ENCODE measurements around the gene CELA1.

DNA sequence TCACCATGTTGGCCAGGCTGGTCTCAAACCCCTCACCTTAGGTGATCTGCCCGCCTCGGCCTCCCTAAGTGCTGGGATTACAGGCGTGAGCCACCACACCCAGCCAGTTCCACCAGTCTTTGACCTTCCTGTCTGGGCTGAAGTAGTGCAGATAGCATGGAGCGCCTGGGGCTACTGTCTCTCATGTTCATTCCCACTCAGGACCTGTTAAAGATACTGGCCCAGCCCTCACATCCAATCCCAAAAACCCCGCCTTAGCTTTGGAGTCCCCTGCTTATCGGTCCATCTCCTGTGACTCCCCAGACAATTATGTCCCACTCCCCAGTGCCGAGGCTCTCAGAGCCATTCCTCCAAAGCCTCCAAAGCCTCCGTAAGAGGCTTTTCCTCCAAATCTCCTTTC is 12.0 kb upstream of the CELA1 start:
- TF ChIP-seq POLR2AphosphoS5 (IDR thresholded peaks at IDR 0.05) (no peak), POLR2A (IDR thresholded peaks at IDR 0.05) (no peak), EP300 (IDR thresholded peaks at IDR 0.05; ENCODE audit: low read depth) (no peak)
- TF ChIP-seq, protein P1, sequence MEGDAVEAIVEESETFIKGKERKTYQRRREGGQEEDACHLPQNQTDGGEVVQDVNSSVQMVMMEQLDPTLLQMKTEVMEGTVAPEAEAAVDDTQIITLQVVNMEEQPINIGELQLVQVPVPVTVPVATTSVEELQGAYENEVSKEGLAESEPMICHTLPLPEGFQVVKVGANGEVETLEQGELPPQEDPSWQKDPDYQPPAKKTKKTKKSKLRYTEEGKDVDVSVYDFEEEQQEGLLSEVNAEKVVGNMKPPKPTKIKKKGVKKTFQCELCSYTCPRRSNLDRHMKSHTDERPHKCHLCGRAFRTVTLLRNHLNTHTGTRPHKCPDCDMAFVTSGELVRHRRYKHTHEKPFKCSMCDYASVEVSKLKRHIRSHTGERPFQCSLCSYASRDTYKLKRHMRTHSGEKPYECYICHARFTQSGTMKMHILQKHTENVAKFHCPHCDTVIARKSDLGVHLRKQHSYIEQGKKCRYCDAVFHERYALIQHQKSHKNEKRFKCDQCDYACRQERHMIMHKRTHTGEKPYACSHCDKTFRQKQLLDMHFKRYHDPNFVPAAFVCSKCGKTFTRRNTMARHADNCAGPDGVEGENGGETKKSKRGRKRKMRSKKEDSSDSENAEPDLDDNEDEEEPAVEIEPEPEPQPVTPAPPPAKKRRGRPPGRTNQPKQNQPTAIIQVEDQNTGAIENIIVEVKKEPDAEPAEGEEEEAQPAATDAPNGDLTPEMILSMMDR (IDR thresholded peaks at IDR 0.05) = no peak

Data from transverse colon (tissue), 4 donors.